Measurements from ENCODE around the gene TNNT3.

TNNT3 gene

GRCh38 chr11:1915795-1916131, 3.7 kb upstream of the TNNT3 start:
- no peak for TF ChIP-seq CTCF (IDR thresholded peaks at IDR 0.05; ENCODE audit: low read depth, low read length)
- no peak for DNase-seq
- Histone ChIP-seq H3K27ac (no peak overlapping the region), H3K27me3 (ENCODE audit: insufficient read depth, low read depth, severe bottlenecking) (peaks cover 66% of the 10 kb centered on the region), H3K9me3 (ENCODE audit: severe bottlenecking) (no peaks in the 10 kb centered on the region), H3K4me3 (ENCODE audit: low read depth, low read length) (no peak overlapping the region), H3K36me3 (no peaks in the 10 kb centered on the region)

DNA sequence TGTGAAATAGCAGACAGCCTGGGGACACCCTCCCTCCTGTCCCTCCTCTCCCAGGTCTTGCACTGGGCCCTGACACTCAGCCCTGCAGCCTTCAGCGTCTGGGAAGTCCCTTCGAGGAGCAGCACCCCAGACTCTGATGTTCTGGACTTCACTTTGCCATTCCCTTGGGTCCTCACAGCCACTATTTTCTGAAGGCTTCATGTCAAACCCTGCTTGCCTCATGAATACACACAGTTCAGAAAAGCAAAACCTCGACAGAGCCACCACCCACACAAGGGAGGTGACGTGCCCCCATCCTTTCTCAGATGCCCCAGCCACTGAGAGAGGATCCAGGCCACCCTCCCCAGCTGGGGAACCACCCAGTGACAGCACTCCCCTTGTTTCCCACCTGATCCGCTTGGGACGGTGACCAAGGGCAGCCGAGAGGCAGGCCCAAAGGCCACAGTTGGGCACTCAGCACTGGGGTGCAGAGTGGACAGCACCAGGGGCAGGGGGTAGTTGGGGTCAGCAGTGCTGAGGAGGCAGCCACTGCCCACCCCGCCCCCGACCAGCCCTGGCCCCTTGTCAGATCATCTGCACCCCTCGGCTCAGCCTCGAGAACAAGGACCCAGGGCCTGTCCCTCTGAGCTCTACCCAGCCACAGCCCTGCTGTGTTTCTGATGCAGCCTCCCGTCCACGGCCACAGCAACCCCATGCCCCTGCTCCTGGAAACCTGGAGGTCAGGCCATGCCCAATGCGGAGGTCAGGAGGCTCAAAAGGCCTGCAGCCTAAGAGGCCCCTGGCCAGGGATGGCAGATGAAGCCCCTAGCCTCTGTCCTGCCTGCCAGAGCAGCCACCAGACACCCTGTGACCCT, 3.1 kb upstream of the TNNT3 start:
- H3K9me3 ChIP-seq (ENCODE audit: severe bottlenecking) = no peaks in the 10 kb centered on the region
- no peaks in the 10 kb centered on the region for H3K36me3 ChIP-seq
- peaks cover 67% of the 10 kb centered on the region for H3K27me3 ChIP-seq (ENCODE audit: insufficient read depth, low read depth, severe bottlenecking)
- DNase-seq = no peak
- TF ChIP-seq CTCF (IDR thresholded peaks at IDR 0.05; ENCODE audit: low read depth, low read length) = no peak
- no peak overlapping the region for H3K4me3 ChIP-seq (ENCODE audit: low read depth, low read length)
- no peak overlapping the region for H3K27ac ChIP-seq

- no peak for DNase-seq
- Histone ChIP-seq H3K27ac (no peak overlapping the region), H3K27me3 (ENCODE audit: insufficient read depth, low read depth, severe bottlenecking) (peaks cover 72% of the 10 kb centered on the region), H3K9me3 (ENCODE audit: severe bottlenecking) (no peaks in the 10 kb centered on the region), H3K36me3 (no peaks in the 10 kb centered on the region), H3K4me3 (ENCODE audit: low read depth, low read length) (no peak overlapping the region)
- no peak for TF ChIP-seq CTCF (IDR thresholded peaks at IDR 0.05; ENCODE audit: low read depth, low read length)
Measured at GRCh38 chr11:1916986-1917522, 2.4 kb upstream of the TNNT3 start.

DNA sequence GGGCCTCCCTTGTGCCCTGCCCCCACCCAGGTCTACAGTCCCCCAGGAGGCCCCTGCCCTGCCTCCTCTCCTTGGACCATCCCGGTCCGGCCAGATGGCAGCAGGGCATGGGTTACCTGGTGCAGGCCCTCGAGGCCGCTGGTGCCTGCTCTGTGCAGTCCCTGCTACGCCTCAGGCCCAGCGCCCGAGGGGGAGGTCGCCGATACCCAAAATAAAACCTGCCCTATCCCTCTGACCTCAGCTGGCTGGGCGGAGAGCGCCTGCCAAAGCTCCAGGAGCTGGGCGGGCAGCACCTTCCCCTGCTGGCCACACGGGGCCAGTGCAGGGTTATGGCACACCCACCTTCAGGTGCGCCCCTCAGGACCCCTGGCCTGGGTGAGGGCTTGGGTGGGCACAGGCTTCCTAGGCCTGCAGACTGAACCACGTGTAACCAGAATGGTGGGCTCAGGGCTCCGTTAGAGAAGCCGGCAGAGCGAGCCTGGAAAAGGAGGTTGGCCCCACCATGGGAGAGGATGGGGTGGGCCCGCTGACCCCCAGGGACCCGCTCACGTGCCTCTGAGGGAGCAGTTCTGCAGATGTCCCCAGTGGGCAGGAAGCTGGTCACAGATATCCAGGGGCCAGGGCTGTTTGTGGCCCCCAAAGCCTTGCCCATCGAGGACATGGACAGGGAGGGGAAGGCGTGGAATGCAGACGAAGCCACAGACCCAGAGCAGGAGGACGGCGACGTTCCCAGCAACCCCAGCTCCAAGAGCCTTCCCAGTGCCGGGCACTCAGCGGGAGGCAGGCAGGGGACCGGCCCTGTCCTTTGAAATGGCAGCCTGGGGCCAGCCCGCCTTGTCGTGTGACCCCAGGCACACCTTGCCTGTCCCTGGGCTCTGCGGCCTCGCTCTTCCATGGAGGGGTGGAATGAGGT, 1.7 kb upstream of the TNNT3 start:
- Histone ChIP-seq H3K27me3 (ENCODE audit: insufficient read depth, low read depth, severe bottlenecking) (peaks cover 75% of the 10 kb centered on the region), H3K27ac (no peak overlapping the region), H3K36me3 (no peaks in the 10 kb centered on the region), H3K9me3 (ENCODE audit: severe bottlenecking) (no peaks in the 10 kb centered on the region), H3K4me3 (ENCODE audit: low read depth, low read length) (no peak overlapping the region)
- peak; percentile 64 for TF ChIP-seq CTCF (IDR thresholded peaks at IDR 0.05; ENCODE audit: low read depth, low read length)
- no peak for DNase-seq

GRCh38 chr11:1918436-1919315, 827 bp upstream of the TNNT3 start:
- no peak for TF ChIP-seq CTCF (IDR thresholded peaks at IDR 0.05; ENCODE audit: low read depth, low read length)
- no peak overlapping the region for H3K4me3 ChIP-seq (ENCODE audit: low read depth, low read length)
- peaks cover 77% of the 10 kb centered on the region for H3K27me3 ChIP-seq (ENCODE audit: insufficient read depth, low read depth, severe bottlenecking)
- H3K36me3 ChIP-seq = no peaks in the 10 kb centered on the region
- H3K9me3 ChIP-seq (ENCODE audit: severe bottlenecking) = no peaks in the 10 kb centered on the region
- H3K27ac ChIP-seq = no peak overlapping the region
- DNase-seq = no peak

All from WERI-Rb-1 (cell line).